Glomerular visceral epithelial cell (primary cell): Measurements from ENCODE around the gene NRAP.

Experiments
- DNase-seq: peaks from one replicate; pipeline ENCODE4 v3.0.0-alpha.2; 2016; ENCODE audit errors: extremely low spot score

NRAP gene

DNA sequence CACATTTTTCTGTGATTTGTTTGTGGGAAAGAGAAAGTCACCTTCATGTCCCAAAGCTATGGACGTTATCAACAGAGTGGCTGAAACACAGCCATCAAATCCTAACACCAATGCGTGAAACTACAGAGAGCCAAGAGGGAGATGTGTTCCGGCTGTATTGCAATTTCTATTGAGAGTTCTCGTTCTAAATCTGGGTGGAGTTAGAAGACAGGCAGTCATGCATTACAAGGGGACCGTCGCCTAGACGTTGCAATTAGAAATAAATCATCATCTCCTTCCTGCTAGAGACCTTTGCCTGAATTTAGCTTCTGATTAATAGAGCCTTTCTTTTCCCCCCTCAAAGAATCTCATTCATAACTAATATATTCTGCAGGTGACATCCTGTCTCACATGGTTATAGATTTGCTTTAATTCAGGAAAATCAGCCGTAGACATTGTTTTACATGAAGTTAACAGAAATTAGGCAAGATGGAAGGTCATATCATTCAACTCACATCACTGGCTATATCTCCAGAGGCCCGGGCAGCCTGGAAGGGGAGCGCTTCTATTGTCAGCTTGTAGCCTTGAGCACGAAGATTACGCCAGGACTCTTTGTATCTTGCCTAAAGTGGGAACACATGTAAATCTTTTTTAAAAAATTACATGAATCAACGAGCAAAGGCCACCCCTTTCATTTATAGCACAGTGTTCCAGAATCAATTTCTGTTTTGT lies 58.4 kb downstream of the NRAP start:
- DNase-seq, result no peak

DNA sequence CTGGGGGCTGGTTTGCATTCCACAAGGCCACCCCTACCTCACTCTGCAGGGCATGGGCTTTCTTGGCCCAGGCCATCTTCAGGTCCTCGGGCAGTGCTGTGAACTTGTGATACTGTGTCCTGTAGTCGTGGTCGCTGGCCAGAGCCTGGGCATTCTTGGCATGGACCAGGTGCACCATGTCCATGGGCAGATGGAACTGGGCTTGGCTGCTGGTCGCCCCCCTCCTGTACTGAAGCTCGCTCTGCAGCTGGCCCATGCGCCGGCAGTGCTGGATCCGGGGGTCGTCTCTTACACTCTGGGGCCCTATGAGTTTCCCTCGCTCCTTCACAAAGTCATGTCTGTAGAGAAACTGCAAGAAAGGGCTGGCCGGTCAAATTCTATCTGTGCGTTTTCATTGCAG lies 59.3 kb downstream of the NRAP start:
- DNase-seq, result no peak

DNA sequence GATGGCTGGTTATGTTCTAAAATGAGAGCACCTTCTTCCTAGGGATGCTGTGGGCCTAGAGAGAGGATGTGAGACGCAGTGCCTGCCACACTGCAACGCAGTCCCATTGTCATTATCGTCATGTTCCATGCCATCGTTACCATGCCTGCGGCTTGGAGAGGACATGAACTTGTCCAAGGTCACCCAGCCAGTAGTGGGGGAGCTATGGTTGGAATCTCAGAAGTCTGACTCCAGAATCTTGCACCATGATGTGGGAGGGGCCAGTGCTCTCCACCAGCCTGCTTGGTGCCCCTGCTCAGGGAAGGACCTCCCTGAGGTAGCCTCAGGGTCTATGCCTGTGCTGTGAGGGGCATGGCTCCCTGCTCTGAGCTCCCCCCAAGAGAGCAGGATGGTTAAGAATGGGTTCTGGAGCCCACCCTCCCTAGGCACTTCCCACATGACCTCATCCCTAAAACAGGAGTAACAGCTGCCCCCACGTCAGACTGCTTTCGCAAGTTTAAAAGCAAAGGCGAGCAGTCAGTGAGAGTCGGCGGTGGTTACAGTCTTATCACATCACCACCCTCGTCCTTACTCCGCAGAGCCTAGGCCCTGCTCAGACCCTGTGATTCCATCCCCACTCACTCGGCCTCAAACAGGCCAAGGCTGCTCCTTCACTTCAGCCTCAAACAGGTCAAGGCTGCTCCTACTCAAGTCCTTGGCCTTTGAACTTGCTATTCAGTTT lies 60.6 kb downstream of the NRAP start:
- no peak for DNase-seq

DNA sequence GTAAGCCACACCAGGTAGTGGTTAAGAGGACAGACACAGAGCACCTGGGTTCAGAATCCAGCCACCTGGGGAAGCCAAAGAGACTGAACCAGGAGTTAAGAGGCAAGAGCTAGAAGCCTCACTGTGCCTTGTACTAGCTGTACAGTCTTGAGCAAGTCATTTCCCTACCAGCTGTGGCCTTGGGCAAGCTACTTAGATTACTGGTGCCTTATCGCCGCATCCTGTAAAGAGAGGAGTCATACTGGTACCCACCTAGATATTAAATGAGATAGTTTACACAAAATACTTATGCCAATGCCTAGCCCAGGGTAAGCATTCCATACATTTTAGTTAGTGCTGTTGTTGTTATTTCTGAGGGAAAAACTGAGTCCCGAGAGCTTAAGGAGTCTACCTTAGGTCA lies 63.3 kb downstream of the NRAP start:
- no peak for DNase-seq

DNA sequence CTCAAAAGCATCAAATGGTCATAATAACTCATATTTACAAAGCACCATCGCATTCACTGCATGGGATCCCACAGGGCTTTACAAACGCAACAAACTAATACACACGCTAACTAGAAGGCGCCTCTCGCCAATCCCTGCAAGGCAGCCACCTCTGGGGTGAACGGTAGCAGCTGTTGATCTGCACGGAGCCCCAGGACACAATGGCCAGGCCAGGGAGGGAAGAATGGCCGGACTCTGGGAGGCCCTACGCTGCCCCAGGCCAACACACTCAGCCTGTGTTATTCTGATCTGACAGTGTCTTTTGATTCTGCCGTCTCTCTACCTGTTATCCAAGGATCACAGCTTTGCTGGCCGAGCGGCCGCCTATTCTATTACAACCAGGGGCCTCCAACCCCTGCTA lies 69.2 kb downstream of the NRAP start:
- DNase-seq, result no peak

DNA sequence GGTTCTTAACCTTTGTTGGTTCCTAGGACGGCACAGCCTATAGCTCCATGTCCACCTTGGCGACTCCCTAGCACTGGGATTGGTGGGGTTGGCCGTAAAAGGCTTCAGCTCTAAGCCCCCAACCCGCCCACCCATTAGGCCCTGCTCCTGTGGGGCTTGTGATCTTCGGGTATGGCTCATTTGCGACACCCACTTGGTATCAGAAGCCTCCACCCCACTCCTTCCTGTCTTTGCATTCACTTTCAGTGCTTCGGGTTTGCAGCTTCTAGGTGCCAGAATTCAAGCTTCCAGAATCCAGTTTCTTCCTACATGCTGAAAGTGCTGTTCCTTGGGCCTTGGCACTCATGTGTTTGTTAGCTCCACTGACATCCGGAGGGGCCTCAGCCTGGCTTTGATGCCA lies 71.5 kb downstream of the NRAP start:
- DNase-seq, result no peak

DNA sequence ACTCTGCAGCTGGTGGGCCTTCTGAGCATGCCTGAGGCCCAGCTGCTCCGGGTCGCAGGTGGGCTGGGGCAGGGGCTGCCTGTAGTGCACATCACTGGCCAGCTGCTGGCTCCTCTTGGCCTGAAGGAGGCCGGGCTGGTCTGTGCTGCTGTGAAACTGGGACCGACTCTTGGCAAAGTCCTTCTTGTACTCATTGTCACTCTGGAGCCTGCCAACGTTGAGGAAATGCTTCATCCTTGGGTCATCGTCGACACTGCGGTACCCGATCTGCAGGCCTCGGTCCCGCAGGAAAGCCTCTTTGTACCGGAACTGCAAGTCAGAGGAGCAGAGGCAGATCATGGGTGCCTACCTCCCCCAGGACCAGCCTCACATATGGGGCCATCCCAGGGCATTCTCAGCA lies 73.3 kb downstream of the NRAP start:
- DNase-seq, result no peak

DNA sequence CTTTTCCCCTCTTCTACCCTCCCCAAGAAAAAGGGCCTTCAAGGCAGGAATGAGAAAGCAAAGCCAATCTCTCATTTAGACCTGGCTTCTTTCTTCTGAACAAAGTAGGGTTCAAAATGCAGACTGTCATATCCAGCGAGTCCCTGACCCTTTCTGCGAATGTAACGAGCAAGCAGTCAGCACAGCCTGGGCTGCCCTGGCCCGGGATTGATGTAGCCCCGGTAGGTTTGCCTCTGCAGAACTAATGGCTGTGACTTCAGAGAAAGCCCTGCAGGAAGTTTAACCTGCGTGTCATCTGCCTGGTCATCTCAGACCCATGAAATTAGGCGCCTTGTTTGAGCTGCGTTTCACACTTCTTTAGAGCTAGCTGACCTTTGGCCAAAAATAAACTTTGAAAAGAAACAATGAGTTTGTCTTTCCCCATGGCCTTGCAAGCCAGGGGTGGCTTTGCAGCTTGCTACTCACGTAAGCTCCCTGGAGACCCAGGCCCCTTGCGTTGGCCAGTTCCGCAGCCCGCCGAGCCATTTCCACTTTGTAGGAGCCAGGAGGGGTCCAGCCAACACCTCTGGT lies 74.6 kb downstream of the NRAP start:
- no peak for DNase-seq

DNA sequence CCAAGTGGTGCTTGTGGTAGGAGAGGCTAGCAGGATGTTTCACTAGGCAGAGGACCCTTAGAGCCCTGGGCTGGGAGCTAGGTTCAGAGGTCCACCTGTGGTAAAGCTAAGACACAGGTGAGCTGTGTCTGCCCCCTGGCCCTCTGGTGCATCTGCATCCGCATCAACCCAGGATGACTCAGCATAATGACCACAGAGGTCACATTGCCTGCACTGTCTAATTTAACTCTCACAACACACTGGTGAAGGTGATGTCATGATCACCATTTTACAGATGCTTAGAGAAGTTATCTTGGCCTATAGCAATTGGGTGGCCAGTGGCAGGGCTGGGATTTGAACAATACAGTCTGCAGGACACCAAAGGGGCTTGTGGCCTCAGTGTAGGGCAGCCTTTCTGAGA lies 77.9 kb downstream of the NRAP start:
- peak; percentile 3 for DNase-seq

DNA sequence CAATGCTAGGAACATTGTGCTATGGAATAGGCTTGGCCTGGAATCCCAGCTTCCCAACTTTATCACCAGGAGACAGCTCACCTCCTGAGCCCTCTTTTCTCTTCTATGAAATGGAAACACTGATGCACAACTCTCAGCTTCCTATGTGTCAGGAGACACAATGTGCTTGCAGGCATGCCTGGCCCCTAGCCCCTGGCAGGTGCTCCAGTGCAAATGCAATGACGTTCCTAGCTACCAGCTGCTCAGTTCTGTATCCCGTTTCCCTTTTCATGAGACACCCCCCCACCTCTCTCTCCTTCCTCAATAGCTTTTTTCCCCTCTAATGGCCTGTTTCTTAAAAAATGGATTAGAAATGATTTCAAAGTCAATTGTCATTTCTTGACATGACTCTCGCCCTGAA lies 80.3 kb downstream of the NRAP start:
- DNase-seq, result no peak

DNA sequence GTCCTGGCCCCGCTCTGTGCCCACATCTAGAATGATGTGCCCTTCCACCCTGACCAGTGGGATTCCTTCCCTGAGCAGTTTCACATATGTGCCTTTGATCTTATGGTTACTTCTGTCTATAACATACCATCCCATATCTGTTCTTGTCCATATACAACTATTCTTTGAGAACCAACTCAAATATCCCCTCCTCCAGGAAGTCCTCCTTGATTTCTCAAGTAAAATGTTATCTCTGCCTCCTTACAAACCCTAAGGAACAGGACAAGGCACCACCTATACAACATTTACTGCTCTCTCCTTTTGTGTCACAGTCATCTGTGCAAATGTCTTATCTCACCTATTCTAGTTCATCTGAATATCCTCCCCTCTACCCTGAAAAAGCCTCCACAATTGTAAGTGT lies 82.7 kb downstream of the NRAP start:
- no peak for DNase-seq

DNA sequence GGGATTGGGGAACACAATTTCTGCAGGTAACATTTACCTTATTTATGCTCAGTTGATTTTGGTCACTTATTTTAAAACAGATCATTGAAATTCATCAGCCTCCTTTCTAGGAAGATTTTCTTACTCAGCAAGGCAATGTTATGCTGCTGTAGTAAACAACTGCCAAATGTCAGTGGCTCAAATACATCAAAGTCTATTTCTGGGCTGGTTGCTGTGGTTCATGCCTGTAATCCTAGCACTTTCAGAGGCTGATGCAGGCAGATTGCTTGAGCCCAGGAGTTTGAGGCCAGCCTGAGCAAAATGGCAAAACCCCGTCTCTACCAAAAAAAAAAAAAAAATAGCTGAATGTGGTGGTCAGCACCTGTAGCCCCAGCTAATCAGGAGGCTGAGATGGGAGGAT lies 85.1 kb downstream of the NRAP start:
- no peak for DNase-seq

DNA sequence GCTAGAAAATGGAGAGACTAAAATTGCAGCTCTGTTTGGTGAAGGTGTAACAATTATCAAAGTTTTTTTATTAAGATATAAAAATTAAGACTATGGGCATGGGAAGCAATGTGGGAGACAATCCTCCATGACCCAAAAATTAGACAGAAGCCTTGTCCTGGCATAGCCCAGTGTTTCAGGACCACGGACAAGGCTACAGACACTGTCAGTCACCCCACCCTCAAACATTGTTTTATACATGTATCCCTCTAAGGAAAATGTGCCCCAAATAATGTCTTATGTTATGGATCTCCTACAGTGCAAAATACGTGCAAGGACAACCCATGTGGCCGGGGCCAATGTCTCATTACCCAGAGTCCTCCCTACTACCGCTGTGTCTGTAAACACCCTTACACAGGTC lies 87.0 kb downstream of the NRAP start:
- peak; percentile 4 for DNase-seq

DNA sequence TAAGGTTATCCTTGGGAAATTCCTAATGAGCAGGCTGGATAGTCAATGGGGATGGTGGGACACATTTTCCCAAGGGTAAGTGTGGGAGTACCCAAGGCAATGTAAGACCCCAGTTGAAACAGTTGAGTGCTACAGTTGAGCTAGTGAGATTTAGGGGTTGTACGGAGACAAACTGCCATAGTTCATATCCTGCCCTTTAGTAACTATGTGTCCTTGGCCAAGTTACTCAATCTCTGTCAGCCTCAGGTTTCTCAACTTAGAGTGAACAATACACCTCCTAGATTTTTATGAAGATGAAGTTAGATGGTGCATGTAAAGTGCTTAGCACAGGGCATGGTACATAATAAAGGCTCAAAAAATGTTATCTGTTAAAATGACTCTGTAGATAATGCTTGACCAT lies 90.5 kb downstream of the NRAP start:
- DNase-seq, result no peak

DNA sequence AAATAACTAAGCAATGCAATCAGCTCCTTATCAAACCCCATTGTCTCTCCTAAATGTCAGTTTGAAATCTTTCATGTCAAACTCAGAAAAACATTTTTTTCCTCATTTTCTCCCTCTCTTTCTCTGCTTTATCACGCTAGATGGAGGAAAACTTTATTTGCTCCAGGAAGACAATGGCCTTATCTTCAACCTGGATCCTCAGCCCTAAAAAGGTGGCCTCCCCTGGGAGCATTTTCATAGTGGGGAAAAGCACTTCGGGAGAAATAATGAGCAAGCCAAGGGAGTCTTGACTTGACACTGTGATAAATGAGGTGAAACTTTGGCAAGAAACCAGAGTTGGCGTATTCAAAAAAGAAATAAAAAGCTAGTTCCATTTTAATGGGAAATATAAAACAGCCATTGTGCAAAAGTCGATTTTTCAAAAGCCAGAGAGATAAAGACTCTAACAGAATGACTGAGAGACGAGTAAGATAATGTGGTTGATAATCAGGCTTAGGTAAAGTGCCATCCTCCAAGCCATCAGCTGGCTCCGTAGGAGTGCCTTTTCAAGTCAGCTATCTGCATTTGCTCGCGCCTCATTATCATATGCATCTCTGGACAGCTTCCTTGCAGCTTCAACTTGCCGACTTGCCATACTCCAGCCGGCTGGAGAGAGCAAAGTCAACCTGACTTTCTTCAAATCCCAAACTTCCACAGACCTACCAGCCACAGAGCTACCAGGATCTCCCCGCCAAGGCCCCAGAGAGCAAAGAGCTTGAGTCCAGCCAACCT lies 91.1 kb downstream of the NRAP start:
- no peak for DNase-seq

DNA sequence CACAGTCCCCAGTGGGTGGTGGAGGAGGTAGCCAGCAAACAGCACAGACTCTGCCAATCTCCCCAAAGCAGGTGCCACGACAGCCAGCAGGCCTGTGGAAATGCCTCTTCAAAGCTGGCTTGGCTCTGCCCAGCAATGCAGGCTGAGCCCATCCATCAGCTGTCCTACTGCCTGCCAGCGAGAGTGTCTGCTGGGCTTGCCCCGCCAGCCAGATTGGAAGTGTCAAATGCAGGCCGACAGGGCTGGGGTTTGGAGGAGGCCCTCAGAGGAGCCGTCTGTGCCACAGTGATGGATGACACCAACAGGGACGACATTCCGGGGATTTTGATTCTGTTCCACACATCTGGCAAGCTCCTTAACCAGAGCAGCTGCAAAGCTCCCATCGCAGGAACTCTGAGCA lies 94.3 kb downstream of the NRAP start:
- no peak for DNase-seq

DNA sequence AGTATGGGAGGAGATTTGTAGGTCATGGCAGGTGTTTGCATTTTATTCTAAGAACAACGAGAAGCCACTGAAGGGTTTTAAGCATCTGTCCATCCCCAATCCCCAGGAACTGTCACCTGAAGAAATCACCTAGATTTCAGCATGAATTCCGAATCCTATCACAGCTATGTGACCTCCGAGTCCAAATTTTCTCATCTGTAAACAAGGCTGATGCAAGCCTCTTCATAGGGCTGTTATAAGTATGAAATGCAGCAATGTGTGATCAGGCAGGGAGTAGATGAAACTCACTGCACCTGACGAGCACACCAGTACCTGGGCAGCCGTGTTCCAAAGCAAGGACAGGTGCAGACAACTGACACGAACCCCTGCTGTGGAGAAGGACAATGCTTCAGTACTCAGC lies 97.0 kb downstream of the NRAP start:
- DNase-seq, result no peak

DNA sequence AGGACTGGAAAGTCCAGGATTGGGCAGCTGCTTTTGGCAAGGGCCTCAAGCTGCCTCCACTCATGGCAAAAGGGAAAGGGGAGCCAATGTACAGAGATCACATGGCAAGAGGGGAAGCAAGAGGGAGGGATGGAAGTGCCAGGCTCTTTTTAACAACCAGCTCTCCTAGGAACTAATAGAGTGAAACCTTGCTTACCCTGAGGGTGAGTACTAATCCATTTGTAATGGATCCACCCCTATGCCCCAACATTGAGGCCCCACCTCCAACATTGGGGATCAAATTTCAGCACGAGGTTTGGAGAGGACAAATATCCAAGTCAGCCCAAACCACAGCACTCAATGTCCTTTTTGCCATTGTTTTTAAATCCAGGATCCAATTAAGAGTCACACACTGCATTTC lies 98.5 kb downstream of the NRAP start:
- no peak for DNase-seq

DNA sequence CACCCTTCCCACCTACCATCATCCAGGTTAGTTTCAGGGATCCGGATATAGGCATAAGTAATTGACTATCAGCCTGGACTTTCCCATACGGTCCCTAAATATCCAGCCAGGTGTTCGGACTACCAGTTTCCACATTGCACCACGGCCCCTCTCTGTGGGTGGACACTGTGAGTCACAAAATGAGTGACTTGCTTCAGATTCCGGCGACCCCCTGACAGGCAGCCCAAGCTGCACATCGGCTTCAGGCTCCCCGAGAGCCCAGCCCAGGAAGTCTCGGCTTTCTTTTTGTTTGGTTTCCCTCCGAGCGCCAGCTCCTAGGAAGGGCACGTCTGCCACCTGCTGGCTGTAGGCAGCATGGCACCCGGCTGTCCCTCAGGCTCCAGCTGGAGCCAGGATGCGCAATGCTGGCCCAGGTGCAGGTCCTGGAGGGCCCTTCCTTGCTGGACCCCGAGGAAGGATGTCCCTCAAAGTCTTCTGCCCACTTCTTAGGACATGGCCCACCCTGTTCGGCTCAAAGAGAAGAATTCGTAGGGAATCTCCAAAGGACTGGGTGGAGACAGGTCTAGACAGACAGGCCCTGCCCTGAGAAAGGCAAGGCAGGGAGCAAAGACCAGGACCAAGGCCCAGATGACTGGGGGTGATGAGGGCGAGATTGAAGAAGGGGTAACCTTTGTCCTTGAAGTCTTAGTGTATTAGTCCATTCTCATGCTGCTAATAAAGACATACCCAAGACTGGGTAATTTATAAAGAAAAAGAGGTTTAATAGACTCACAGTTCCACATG lies 100.3 kb downstream of the NRAP start:
- peak; percentile 68 for DNase-seq

DNA sequence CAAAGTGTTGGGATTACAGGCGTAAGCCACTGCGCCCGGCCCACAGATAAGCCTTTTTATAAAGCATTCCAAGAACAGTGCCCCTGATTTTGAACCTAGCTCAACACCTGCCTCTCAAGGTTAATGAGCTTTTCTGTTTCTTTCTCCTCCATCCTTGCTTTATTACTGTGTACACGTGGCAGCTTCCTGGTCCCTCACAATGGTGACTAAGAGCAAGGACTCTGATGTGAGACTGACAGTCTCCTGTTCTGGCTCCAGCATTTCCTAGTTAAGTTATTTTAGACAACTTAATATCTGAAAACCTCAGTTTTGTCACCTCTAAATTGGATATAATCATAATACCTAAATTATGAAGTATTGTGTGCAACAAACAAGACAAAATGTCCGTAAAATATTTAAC lies 101.1 kb downstream of the NRAP start:
- no peak for DNase-seq

DNA sequence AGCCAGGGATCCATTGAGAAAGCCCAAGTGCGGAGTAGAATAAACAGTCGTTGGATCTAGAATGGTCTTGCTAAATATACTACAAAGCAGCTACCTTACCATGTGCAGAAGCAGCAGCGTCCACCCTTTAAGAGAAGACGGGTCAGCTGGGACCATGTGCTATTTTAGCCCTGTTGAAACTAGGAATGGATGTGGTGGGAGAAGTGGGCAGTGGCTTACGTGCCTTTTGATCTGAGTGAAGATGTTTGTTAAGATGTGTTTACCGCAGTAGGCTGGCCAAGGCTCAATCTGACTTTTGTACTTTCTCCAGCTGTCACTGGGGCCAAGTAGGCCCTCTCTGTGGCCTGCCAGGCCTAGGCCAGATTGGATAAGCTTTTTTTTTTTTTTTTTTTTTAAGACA lies 101.8 kb downstream of the NRAP start:
- DNase-seq, result no peak

DNA sequence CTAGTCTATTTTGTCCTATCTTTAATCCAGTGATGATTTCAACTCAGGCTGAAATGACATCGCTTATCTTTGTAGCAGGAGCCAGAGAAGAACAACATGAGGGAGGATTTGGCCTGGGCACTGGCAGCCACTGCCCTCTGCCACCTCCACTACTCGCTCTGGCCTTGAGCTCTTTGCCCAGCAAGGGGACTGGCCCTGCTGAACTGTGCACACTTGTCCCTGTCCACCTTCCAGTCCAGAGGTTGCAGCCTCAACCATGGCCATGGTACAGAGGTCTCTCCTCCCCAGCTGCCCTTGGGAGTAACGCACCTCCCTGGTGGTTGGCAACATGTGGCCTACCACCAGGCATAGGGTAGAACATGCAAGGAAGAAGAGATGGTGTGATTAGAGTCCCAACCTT lies 102.6 kb downstream of the NRAP start:
- DNase-seq, result no peak
